HEK293 (cell line): ENCODE measurements around the gene TIGD4.

Source experiments
- CTCF ChIA-PET: fragments of 350-600 bp; formaldehyde crosslinking; extraction: SDS; loops from one replicate; lab custom pipeline; 2021; ENCODE audit warnings: antibody characterized with exemption; lab: Yijun Ruan, JAX
- POLR2A ChIA-PET: fragments of 300-600 bp; formaldehyde crosslinking; extraction: SDS; loops from one replicate; lab custom pipeline; 2020; ENCODE audit warnings: antibody characterized with exemption, inconsistent platforms; lab: Yijun Ruan, JAX
- H3K27ac ChIP-seq: fragments of 200-500 bp; sonication (Bioruptor generic); 2 replicates; pipeline ENCODE4 v1.5.1; 2014; ENCODE audit warnings: low read depth, low read length, control low read depth, inconsistent platforms; ENCODE audit errors: extremely low read depth
- H3K36me3 ChIP-seq, 2 experiments: fragments of 200-500 bp in 1 of 2; sonication (Bioruptor generic) in 1 of 2; 1 replicate in 1 of 2; 2 replicates in 1 of 2; pipeline ENCODE4 v1.5.1; 2014 to 2017; ENCODE audit warnings: inconsistent platforms in 2 of 2, low read length in 2 of 2; ENCODE audit not compliant: control insufficient read depth in 2 of 2, insufficient read depth in 1 of 2
- H3K4me1 ChIP-seq: fragments of 200-500 bp; sonication (Bioruptor generic); 2 replicates; pipeline ENCODE4 v1.5.1; 2014; ENCODE audit warnings: mild to moderate bottlenecking, low read length, inconsistent platforms; ENCODE audit not compliant: control insufficient read depth, insufficient read depth
- H3K4me3 ChIP-seq: 2 replicates; pipeline ENCODE4 v1.5.1; 2011; ENCODE audit warnings: low read depth, mild to moderate bottlenecking, control low read depth, low read length, moderate library complexity
- H3K9me3 ChIP-seq: fragments of 200-500 bp; sonication (Bioruptor generic); 2 replicates; pipeline ENCODE4 v1.5.1; 2014; ENCODE audit warnings: low read depth, low read length, inconsistent platforms; ENCODE audit not compliant: control insufficient read depth, insufficient read depth
- GLI2 ChIP-seq: fragments of 450-650 bp; formaldehyde crosslinking; IDR thresholded peaks from 2 replicates; pipeline ENCODE4; 2017; ENCODE audit warnings: missing biosample characterization, missing genetic modification characterization, low read depth, borderline replicate concordance
- KLF9 ChIP-seq: fragments of 450-650 bp; formaldehyde crosslinking; IDR thresholded peaks from 2 replicates; pipeline ENCODE4 v1.5.1; 2016; ENCODE audit warnings: missing biosample characterization, missing genetic modification characterization, low read depth
- MZF1 ChIP-seq: fragments of 450-650 bp; formaldehyde crosslinking; IDR thresholded peaks from 2 replicates; pipeline ENCODE4 v1.5.1; 2017; ENCODE audit warnings: missing biosample characterization, missing genetic modification characterization, borderline replicate concordance
- SCRT2 ChIP-seq: fragments of 450-650 bp; formaldehyde crosslinking; IDR thresholded peaks from 2 replicates; pipeline ENCODE4 v1.5.1; 2016; ENCODE audit warnings: missing biosample characterization, missing genetic modification characterization
- ZBTB6 ChIP-seq: fragments of 450-650 bp; formaldehyde crosslinking; IDR thresholded peaks from 2 replicates; pipeline ENCODE4 v1.5.1; 2017; ENCODE audit warnings: missing biosample characterization, missing genetic modification characterization
- ZEB2 ChIP-seq: fragments of 450-650 bp; formaldehyde crosslinking; IDR thresholded peaks from 2 replicates; pipeline ENCODE4 v1.5.1; 2016; ENCODE audit warnings: missing biosample characterization, missing genetic modification characterization
- ZNF10 ChIP-seq: fragments of 450-650 bp; formaldehyde crosslinking; IDR thresholded peaks from 2 replicates; pipeline ENCODE4 v1.5.1; 2017; ENCODE audit warnings: missing biosample characterization, missing genetic modification characterization
- ZNF114 ChIP-seq: fragments of 450-650 bp; formaldehyde crosslinking; IDR thresholded peaks from 2 replicates; pipeline ENCODE4 v1.5.0; 2017; ENCODE audit warnings: missing biosample characterization, missing genetic modification characterization
- ZNF140 ChIP-seq: fragments of 450-650 bp; formaldehyde crosslinking; IDR thresholded peaks from 2 replicates; pipeline ENCODE4 v1.5.1; 2016; ENCODE audit warnings: missing biosample characterization, missing genetic modification characterization
- ZNF223 ChIP-seq: fragments of 450-650 bp; formaldehyde crosslinking; IDR thresholded peaks from 2 replicates; pipeline ENCODE4 v1.5.1; 2016; ENCODE audit warnings: missing biosample characterization, missing genetic modification characterization
- ZNF23 ChIP-seq: fragments of 450-650 bp; formaldehyde crosslinking; IDR thresholded peaks from 2 replicates; pipeline ENCODE4 v1.5.1; 2016; ENCODE audit warnings: missing biosample characterization, missing genetic modification characterization, borderline replicate concordance
- ZNF239 ChIP-seq: fragments of 450-650 bp; formaldehyde crosslinking; IDR thresholded peaks from 2 replicates; pipeline ENCODE4 v1.5.1; 2016; ENCODE audit warnings: missing biosample characterization, missing genetic modification characterization
- ZNF292 ChIP-seq: fragments of 450-650 bp; formaldehyde crosslinking; IDR thresholded peaks from 2 replicates; pipeline ENCODE4 v1.5.1; 2016; ENCODE audit warnings: low read depth, missing biosample characterization, missing genetic modification characterization, borderline replicate concordance
- ZNF302 ChIP-seq: fragments of 450-650 bp; formaldehyde crosslinking; IDR thresholded peaks from 2 replicates; pipeline ENCODE4 v1.5.1; 2016; ENCODE audit warnings: missing biosample characterization, missing genetic modification characterization, low read depth
- ZNF311 ChIP-seq: fragments of 450-650 bp; formaldehyde crosslinking; IDR thresholded peaks from 2 replicates; pipeline ENCODE4 v1.5.1; 2017; ENCODE audit warnings: missing biosample characterization, missing genetic modification characterization, borderline replicate concordance
- ZNF548 ChIP-seq: fragments of 450-650 bp; formaldehyde crosslinking; IDR thresholded peaks from 2 replicates; pipeline ENCODE4 v1.5.1; 2016; ENCODE audit warnings: missing biosample characterization, missing genetic modification characterization
- ZNF571 ChIP-seq: fragments of 450-650 bp; formaldehyde crosslinking; IDR thresholded peaks from 2 replicates; pipeline ENCODE4 v1.5.0; 2017; ENCODE audit warnings: missing biosample characterization, missing genetic modification characterization
- ZNF596 ChIP-seq: fragments of 450-650 bp; IDR thresholded peaks from 2 replicates; pipeline ENCODE4 v1.5.0; 2018; ENCODE audit warnings: missing biosample characterization, mild to moderate bottlenecking, missing genetic modification characterization, moderate library complexity
- ZNF610 ChIP-seq: fragments of 450-650 bp; formaldehyde crosslinking; IDR thresholded peaks from 2 replicates; pipeline ENCODE4 v1.5.1; 2016; ENCODE audit warnings: missing biosample characterization, missing genetic modification characterization, borderline replicate concordance
- ZNF629 ChIP-seq: fragments of 450-650 bp; formaldehyde crosslinking; IDR thresholded peaks from 2 replicates; pipeline ENCODE4 v1.5.1; 2017; ENCODE audit warnings: missing biosample characterization, missing genetic modification characterization
- ZNF654 ChIP-seq: fragments of 450-650 bp; formaldehyde crosslinking; IDR thresholded peaks from 2 replicates; pipeline ENCODE4 v1.5.1; 2016; ENCODE audit warnings: low read depth, missing biosample characterization, missing genetic modification characterization
- ZNF660 ChIP-seq: fragments of 450-650 bp; IDR thresholded peaks from 2 replicates; pipeline ENCODE4 v1.5.1; 2018; ENCODE audit warnings: missing biosample characterization, mild to moderate bottlenecking, missing genetic modification characterization
- ZNF670 ChIP-seq: fragments of 450-650 bp; formaldehyde crosslinking; IDR thresholded peaks from 2 replicates; pipeline ENCODE4 v1.5.1; 2016; ENCODE audit warnings: missing biosample characterization, missing genetic modification characterization, low read depth
- ZNF677 ChIP-seq: fragments of 450-650 bp; IDR thresholded peaks from 2 replicates; pipeline ENCODE4 v1.5.0; 2018; ENCODE audit warnings: missing biosample characterization, mild to moderate bottlenecking, missing genetic modification characterization, moderate library complexity
- ZNF707 ChIP-seq: fragments of 450-650 bp; formaldehyde crosslinking; IDR thresholded peaks from 2 replicates; pipeline ENCODE4 v1.5.1; 2016; ENCODE audit warnings: missing biosample characterization, missing genetic modification characterization
- ZNF76 ChIP-seq: fragments of 450-650 bp; formaldehyde crosslinking; IDR thresholded peaks from 2 replicates; pipeline ENCODE4; 2016; ENCODE audit warnings: low read depth, missing biosample characterization, missing genetic modification characterization, borderline replicate concordance
- ZXDB ChIP-seq: fragments of 450-650 bp; formaldehyde crosslinking; IDR thresholded peaks from 2 replicates; pipeline ENCODE4 v1.5.1; 2016; ENCODE audit warnings: missing biosample characterization, missing genetic modification characterization
- TF ChIP-seq, protein P1 (sequence below): fragments of 450-650 bp; formaldehyde crosslinking; IDR thresholded peaks from 2 replicates; pipeline ENCODE4 v1.5.1; 2016; ENCODE audit warnings: missing biosample characterization, missing genetic modification characterization
- TF ChIP-seq, protein P2 (sequence below): fragments of 450-650 bp; IDR thresholded peaks from 2 replicates; pipeline ENCODE4 v1.5.1; 2018; ENCODE audit warnings: missing biosample characterization, missing genetic modification characterization
- TF ChIP-seq, protein P3 (sequence below): fragments of 450-650 bp; formaldehyde crosslinking; IDR thresholded peaks from 2 replicates; pipeline ENCODE4 v1.5.1; 2016; ENCODE audit warnings: missing biosample characterization, missing genetic modification characterization

TIGD4 gene

GRCh38 chr4:152731997-152732396, 47.5 kb downstream of the TIGD4 start:
- CTCF ChIA-PET, result no interaction called here
- no peak overlapping the region for H3K27ac ChIP-seq

DNA sequence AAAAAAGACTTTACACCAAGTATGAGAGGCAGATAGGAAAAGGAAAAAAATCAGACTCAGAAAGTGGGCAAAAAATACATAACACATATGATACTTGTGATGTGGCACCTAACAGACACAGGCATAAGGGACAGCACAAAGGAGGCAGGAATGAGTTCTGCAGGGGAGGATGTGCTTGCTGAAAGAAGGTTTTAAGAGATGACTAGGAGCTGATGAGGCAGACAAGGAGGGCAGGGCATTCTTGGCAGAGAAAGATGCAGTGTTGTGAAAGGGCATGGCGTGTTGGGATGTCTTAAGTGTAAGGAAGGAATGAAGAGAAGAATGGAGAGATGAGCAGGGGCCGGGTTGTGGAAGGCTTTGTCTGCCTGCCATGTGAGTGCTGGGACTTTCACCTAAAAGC, 50.1 kb downstream of the TIGD4 start:
- Histone ChIP-seq H3K36me3 (no peaks in the 10 kb centered on the region), H3K9me3 (no peaks in the 10 kb centered on the region), H3K4me1 (no peaks in the 10 kb centered on the region), H3K4me3 (no peak overlapping the region), H3K27ac (no peak overlapping the region)
- ChIA-PET POLR2A (no interaction called here), CTCF (no interaction called here)
- TF ChIP-seq ZNF707 (tag by site-specific recombination) (no peak), MZF1 (tag by site-specific recombination) (no peak), ZNF140 (tag by site-specific recombination) (no peak), ZNF677 (tag by site-specific recombination) (no peak), ZNF239 (tag by site-specific recombination) (no peak), ZNF223 (tag by site-specific recombination) (no peak), ZNF660 (no peak), ZNF292 (tag by site-specific recombination) (no peak), ZNF629 (tag by site-specific recombination) (no peak), ZBTB6 (tag by site-specific recombination) (no peak), ZEB2 (tag by site-specific recombination) (no peak), ZNF571 (tag by site-specific recombination) (no peak), ZNF670 (tag by site-specific recombination) (no peak), ZNF311 (tag by site-specific recombination) (no peak), ZXDB (no peak)
- TF ChIP-seq, protein P1, sequence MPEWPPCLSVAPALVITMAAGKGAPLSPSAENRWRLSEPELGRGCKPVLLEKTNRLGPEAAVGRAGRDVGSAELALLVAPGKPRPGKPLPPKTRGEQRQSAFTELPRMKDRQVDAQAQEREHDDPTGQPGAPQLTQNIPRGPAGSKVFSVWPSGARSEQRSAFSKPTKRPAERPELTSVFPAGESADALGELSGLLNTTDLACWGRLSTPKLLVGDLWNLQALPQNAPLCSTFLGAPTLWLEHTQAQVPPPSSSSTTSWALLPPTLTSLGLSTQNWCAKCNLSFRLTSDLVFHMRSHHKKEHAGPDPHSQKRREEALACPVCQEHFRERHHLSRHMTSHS, result no peak

More at GRCh38 chr4:152731997-152732396, 47.5 kb downstream of the TIGD4 start:
- no peak for TF ChIP-seq KLF9 (tag by site-specific recombination)
- no peak for TF ChIP-seq ZNF302 (tag by site-specific recombination)
- TF ChIP-seq ZNF654 (tag by site-specific recombination), result no peak
- TF ChIP-seq SCRT2 (tag by site-specific recombination), result peak; percentile 28; the same call in 1 of the 2 replicates
- POLR2A ChIA-PET, result no interaction called here
- Histone ChIP-seq H3K9me3 (no peaks in the 10 kb centered on the region), H3K36me3 (no peaks in the 10 kb centered on the region), H3K4me3 (no peak overlapping the region), H3K4me1 (no peaks in the 10 kb centered on the region)

- no peak for TF ChIP-seq ZNF292 (tag by site-specific recombination)
- TF ChIP-seq GLI2 (tag by site-specific recombination), result no peak
- no peak for TF ChIP-seq ZNF610 (tag by site-specific recombination)
- TF ChIP-seq, protein P2, sequence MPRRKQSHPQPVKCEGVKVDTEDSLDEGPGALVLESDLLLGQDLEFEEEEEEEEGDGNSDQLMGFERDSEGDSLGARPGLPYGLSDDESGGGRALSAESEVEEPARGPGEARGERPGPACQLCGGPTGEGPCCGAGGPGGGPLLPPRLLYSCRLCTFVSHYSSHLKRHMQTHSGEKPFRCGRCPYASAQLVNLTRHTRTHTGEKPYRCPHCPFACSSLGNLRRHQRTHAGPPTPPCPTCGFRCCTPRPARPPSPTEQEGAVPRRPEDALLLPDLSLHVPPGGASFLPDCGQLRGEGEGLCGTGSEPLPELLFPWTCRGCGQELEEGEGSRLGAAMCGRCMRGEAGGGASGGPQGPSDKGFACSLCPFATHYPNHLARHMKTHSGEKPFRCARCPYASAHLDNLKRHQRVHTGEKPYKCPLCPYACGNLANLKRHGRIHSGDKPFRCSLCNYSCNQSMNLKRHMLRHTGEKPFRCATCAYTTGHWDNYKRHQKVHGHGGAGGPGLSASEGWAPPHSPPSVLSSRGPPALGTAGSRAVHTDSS, result no peak
- no peak for TF ChIP-seq ZNF302 (tag by site-specific recombination)
- TF ChIP-seq, protein P3, sequence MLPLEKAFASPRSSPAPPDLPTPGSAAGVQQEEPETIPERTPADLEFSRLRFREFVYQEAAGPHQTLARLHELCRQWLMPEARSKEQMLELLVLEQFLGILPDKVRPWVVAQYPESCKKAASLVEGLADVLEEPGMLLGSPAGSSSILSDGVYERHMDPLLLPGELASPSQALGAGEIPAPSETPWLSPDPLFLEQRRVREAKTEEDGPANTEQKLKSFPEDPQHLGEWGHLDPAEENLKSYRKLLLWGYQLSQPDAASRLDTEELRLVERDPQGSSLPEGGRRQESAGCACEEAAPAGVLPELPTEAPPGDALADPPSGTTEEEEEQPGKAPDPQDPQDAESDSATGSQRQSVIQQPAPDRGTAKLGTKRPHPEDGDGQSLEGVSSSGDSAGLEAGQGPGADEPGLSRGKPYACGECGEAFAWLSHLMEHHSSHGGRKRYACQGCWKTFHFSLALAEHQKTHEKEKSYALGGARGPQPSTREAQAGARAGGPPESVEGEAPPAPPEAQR (tag by site-specific recombination), result no peak
- TF ChIP-seq ZNF114 (tag by site-specific recombination), result no peak
- no peak for TF ChIP-seq ZNF23 (tag by site-specific recombination)
- TF ChIP-seq ZNF548 (tag by site-specific recombination), result no peak
- no peak for TF ChIP-seq ZNF10
- no peak for TF ChIP-seq ZNF596 (tag by site-specific recombination)
- TF ChIP-seq ZNF76 (tag by site-specific recombination), result no peak
- ChIA-PET POLR2A (no interaction called here), CTCF (no interaction called here)
- no peaks in the 10 kb centered on the region for H3K36me3 ChIP-seq
- H3K27ac ChIP-seq, result no peak overlapping the region
- H3K4me3 ChIP-seq, result no peak overlapping the region
- no peaks in the 10 kb centered on the region for H3K4me1 ChIP-seq
- H3K9me3 ChIP-seq, result no peaks in the 10 kb centered on the region
Observed at GRCh38 chr4:152728343-152728742, 51.2 kb downstream of the TIGD4 start.
